IPS-18a (cell line): ENCODE data around the gene ATXN1.
"Not testable (repeated sequence)": the region's sequence is repeated elsewhere in the genome, so short reads cannot be mapped to it uniquely, and the experiment has no call there.

Source experiments
- H3K27ac ChIP-seq: one replicate; pipeline ENCODE4 v1.5.1; 2013; ENCODE audit warnings: low read length
- H3K27me3 ChIP-seq: one replicate; pipeline ENCODE4 v1.6.1; 2013; ENCODE audit warnings: mild to moderate bottlenecking, low read length; ENCODE audit not compliant: control insufficient read depth, insufficient read depth
- H3K36me3 ChIP-seq: one replicate; pipeline ENCODE4 v1.6.1; 2013; ENCODE audit warnings: low read depth, low read length; ENCODE audit not compliant: control insufficient read depth
- H3K4me1 ChIP-seq: one replicate; pipeline ENCODE4 v1.6.1; 2013; ENCODE audit warnings: low read depth, low read length; ENCODE audit not compliant: control insufficient read depth
- H3K4me3 ChIP-seq: one replicate; pipeline ENCODE4 v1.5.1; 2013; ENCODE audit warnings: low read length
- H3K9ac ChIP-seq: one replicate; pipeline ENCODE4 v1.6.1; 2013; ENCODE audit warnings: mild to moderate bottlenecking, low read length, moderate library complexity
- H3K9me3 ChIP-seq: one replicate; pipeline ENCODE4 v1.6.1; 2013; ENCODE audit warnings: low read depth, low read length; ENCODE audit not compliant: control insufficient read depth

ATXN1 gene

GRCh38 chr6:16392010-16392409 is 369.2 kb downstream of the ATXN1 start:
- no peak overlapping the region for H3K27ac ChIP-seq
- H3K4me3 ChIP-seq = no peak overlapping the region
- no peaks in the 10 kb centered on the region for H3K4me1 ChIP-seq
- no peaks in the 10 kb centered on the region for H3K36me3 ChIP-seq
- no peaks in the 10 kb centered on the region for H3K9me3 ChIP-seq
- H3K27me3 ChIP-seq = no peaks in the 10 kb centered on the region
- H3K9ac ChIP-seq = no peak overlapping the region

GRCh38 chr6:16391451-16391912 is 369.8 kb downstream of the ATXN1 start:
- Histone ChIP-seq H3K36me3 (no peaks in the 10 kb centered on the region), H3K27me3 (no peaks in the 10 kb centered on the region), H3K9ac (no peak overlapping the region), H3K9me3 (no peaks in the 10 kb centered on the region), H3K4me1 (no peaks in the 10 kb centered on the region), H3K4me3 (no peak overlapping the region), H3K27ac (no peak overlapping the region)

GRCh38 chr6:16390909-16391450 is 370.3 kb downstream of the ATXN1 start:
- not testable (repeated sequence) for H3K27me3 ChIP-seq, H3K9me3 ChIP-seq, H3K4me3 ChIP-seq, H3K4me1 ChIP-seq, H3K27ac ChIP-seq, H3K9ac ChIP-seq, H3K36me3 ChIP-seq

GRCh38 chr6:16389642-16390041 is 371.6 kb downstream of the ATXN1 start:
- H3K9me3 ChIP-seq = no peaks in the 10 kb centered on the region
- no peak overlapping the region for H3K9ac ChIP-seq
- H3K36me3 ChIP-seq = no peaks in the 10 kb centered on the region
- no peak overlapping the region for H3K27ac ChIP-seq
- H3K27me3 ChIP-seq = no peaks in the 10 kb centered on the region
- H3K4me1 ChIP-seq = no peaks in the 10 kb centered on the region
- H3K4me3 ChIP-seq = no peak overlapping the region

GRCh38 chr6:16388488-16388887 is 372.8 kb downstream of the ATXN1 start:
- Histone ChIP-seq H3K27me3 (no peaks in the 10 kb centered on the region), H3K27ac (no peak overlapping the region), H3K4me3 (no peak overlapping the region), H3K9me3 (no peaks in the 10 kb centered on the region), H3K36me3 (no peaks in the 10 kb centered on the region), H3K4me1 (no peaks in the 10 kb centered on the region), H3K9ac (no peak overlapping the region)

- Histone ChIP-seq H3K4me1 (no peaks in the 10 kb centered on the region), H3K27ac (no peak overlapping the region), H3K9ac (no peak overlapping the region), H3K36me3 (no peaks in the 10 kb centered on the region), H3K27me3 (no peaks in the 10 kb centered on the region), H3K4me3 (no peak overlapping the region), H3K9me3 (no peaks in the 10 kb centered on the region)
Measured at GRCh38 chr6:16386057-16386456, 375.2 kb downstream of the ATXN1 start.

GRCh38 chr6:16383607-16384206 is 377.6 kb downstream of the ATXN1 start:
- Histone ChIP-seq H3K36me3 (no peaks in the 10 kb centered on the region), H3K9me3 (no peaks in the 10 kb centered on the region), H3K4me3 (no peak overlapping the region), H3K4me1 (no peaks in the 10 kb centered on the region), H3K27me3 (no peaks in the 10 kb centered on the region), H3K9ac (no peak overlapping the region), H3K27ac (no peak overlapping the region)

GRCh38 chr6:16381968-16382367 is 379.3 kb downstream of the ATXN1 start:
- not testable (repeated sequence) for H3K4me3 ChIP-seq, H3K27me3 ChIP-seq, H3K9ac ChIP-seq, H3K4me1 ChIP-seq, H3K9me3 ChIP-seq, H3K27ac ChIP-seq, H3K36me3 ChIP-seq

- Histone ChIP-seq H3K36me3 (no peaks in the 10 kb centered on the region), H3K9me3 (no peaks in the 10 kb centered on the region), H3K4me1 (no peaks in the 10 kb centered on the region), H3K9ac (no peak overlapping the region), H3K27me3 (no peaks in the 10 kb centered on the region), H3K4me3 (no peak overlapping the region), H3K27ac (no peak overlapping the region)
Measured at GRCh38 chr6:16380220-16380809, 380.9 kb downstream of the ATXN1 start.

- H3K27me3 ChIP-seq, H3K4me3 ChIP-seq, H3K9me3 ChIP-seq, H3K4me1 ChIP-seq, H3K9ac ChIP-seq, H3K36me3 ChIP-seq, H3K27ac ChIP-seq: not testable (repeated sequence)
Measured at GRCh38 chr6:16378360-16378759, 382.9 kb downstream of the ATXN1 start.

GRCh38 chr6:16377470-16377869 is 383.8 kb downstream of the ATXN1 start:
- Histone ChIP-seq H3K9ac (no peak overlapping the region), H3K27ac (no peak overlapping the region)

GRCh38 chr6:16375843-16376242 is 385.4 kb downstream of the ATXN1 start:
- no peaks in the 10 kb centered on the region for H3K9me3 ChIP-seq
- no peak overlapping the region for H3K9ac ChIP-seq
- peaks cover 9% of the 10 kb centered on the region for H3K4me1 ChIP-seq
- no peak overlapping the region for H3K27ac ChIP-seq
- no peaks in the 10 kb centered on the region for H3K36me3 ChIP-seq
- H3K4me3 ChIP-seq = no peak overlapping the region
- H3K27me3 ChIP-seq = no peaks in the 10 kb centered on the region

More at GRCh38 chr6:16377470-16377869, 383.8 kb downstream of the ATXN1 start:
- no peaks in the 10 kb centered on the region for H3K36me3 ChIP-seq
- no peak overlapping the region for H3K4me3 ChIP-seq
- H3K4me1 ChIP-seq = peaks cover 9% of the 10 kb centered on the region
- no peaks in the 10 kb centered on the region for H3K9me3 ChIP-seq
- H3K27me3 ChIP-seq = no peaks in the 10 kb centered on the region
